KMS-11 (cell line): Measurements from ENCODE around the gene CSF2.

Experiments used
- H2AFZ ChIP-seq: fragments of 200-600 bp; sonication (generic); 2 replicates; pipeline ENCODE4 v1.6.1; 2016; ENCODE audit warnings: antibody characterized with exemption, mixed run types, low read depth
- H3K27ac ChIP-seq: fragments of 200-600 bp; sonication (generic); 2 replicates; pipeline ENCODE4 v1.6.1; 2016; ENCODE audit warnings: mild to moderate bottlenecking, mixed run types
- H3K27me3 ChIP-seq: fragments of 200-600 bp; sonication (generic); 2 replicates; pipeline ENCODE4 v1.6.1; 2017; ENCODE audit warnings: mild to moderate bottlenecking, low read depth, mixed run types, moderate library complexity; ENCODE audit not compliant: insufficient read depth
- H3K36me3 ChIP-seq: fragments of 200-600 bp; sonication (generic); 2 replicates; pipeline ENCODE4 v1.6.1; 2017; ENCODE audit warnings: mild to moderate bottlenecking, mixed run types; ENCODE audit not compliant: insufficient read depth
- H3K4me1 ChIP-seq: fragments of 200-600 bp; sonication (generic); 2 replicates; pipeline ENCODE4 v1.6.1; 2016; ENCODE audit warnings: mild to moderate bottlenecking, low read depth, mixed run types; ENCODE audit not compliant: poor library complexity, severe bottlenecking
- H3K4me2 ChIP-seq: fragments of 200-600 bp; sonication (generic); 2 replicates; pipeline ENCODE4 v1.7.0; 2016; ENCODE audit warnings: mild to moderate bottlenecking, mixed run types
- H3K4me3 ChIP-seq: fragments of 200-600 bp; sonication (generic); IDR thresholded peaks from 2 replicates; pipeline ENCODE4 v1.6.1; 2017; ENCODE audit warnings: low read depth, low read length, mixed read lengths; ENCODE audit not compliant: insufficient read depth
- H3K79me2 ChIP-seq: fragments of 200-600 bp; sonication (generic); 2 replicates; pipeline ENCODE4 v1.6.1; 2016; ENCODE audit warnings: low read depth, mixed run types; ENCODE audit not compliant: insufficient read depth
- H3K9ac ChIP-seq: fragments of 200-600 bp; sonication (generic); 2 replicates; pipeline ENCODE4 v1.6.1; 2016; ENCODE audit warnings: mild to moderate bottlenecking, mixed run types
- H4K20me1 ChIP-seq: fragments of 200-600 bp; sonication (generic); 2 replicates; pipeline ENCODE4 v1.6.1; 2016; ENCODE audit warnings: mild to moderate bottlenecking, mixed run types; ENCODE audit not compliant: insufficient read depth
- CTCF ChIP-seq: fragments of 200-600 bp; sonication (generic); conservative IDR thresholded peaks from 2 replicates; pipeline ENCODE4 v1.6.1; 2017; ENCODE audit warnings: low read depth, mild to moderate bottlenecking, antibody characterized with exemption, low read length, moderate library complexity, mixed read lengths

CSF2 gene

GRCh38 chr5:132098151-132098594 is 24.6 kb downstream of the CSF2 start:
- no peaks in the 10 kb centered on the region for H3K79me2 ChIP-seq
- no peak for TF ChIP-seq CTCF
- H3K4me1 ChIP-seq, result peaks cover 64% of the 10 kb centered on the region
- no peaks in the 10 kb centered on the region for H3K27me3 ChIP-seq
- no peak overlapping the region for H3K4me3 ChIP-seq
- H3K27ac ChIP-seq, result peak overlapping the region; percentile 6; the same call in 1 of the 2 replicates
- H3K4me2 ChIP-seq, result peak overlapping the region; percentile 79
- H3K36me3 ChIP-seq, result no peaks in the 10 kb centered on the region
- H3K9ac ChIP-seq, result no peak overlapping the region
- H2AFZ ChIP-seq, result peak overlapping the region; percentile 3; the same call in 1 of the 2 replicates
- no peaks in the 10 kb centered on the region for H4K20me1 ChIP-seq

GRCh38 chr5:132098621-132099020 is 25.0 kb downstream of the CSF2 start:
- H3K4me2 ChIP-seq, result peak overlapping the region; percentile 79
- H4K20me1 ChIP-seq, result no peaks in the 10 kb centered on the region
- no peak overlapping the region for H3K4me3 ChIP-seq
- H3K79me2 ChIP-seq, result no peaks in the 10 kb centered on the region
- H2AFZ ChIP-seq, result no peak overlapping the region
- TF ChIP-seq CTCF, result no peak
- peaks cover 68% of the 10 kb centered on the region for H3K4me1 ChIP-seq
- H3K9ac ChIP-seq, result no peak overlapping the region
- peak overlapping the region; percentile 6; the same call in 1 of the 2 replicates for H3K27ac ChIP-seq
- H3K27me3 ChIP-seq, result no peaks in the 10 kb centered on the region
- H3K36me3 ChIP-seq, result no peaks in the 10 kb centered on the region

- H3K27me3 ChIP-seq, result no peaks in the 10 kb centered on the region
- no peaks in the 10 kb centered on the region for H3K79me2 ChIP-seq
Observed at GRCh38 chr5:132099076-132099748, 25.6 kb downstream of the CSF2 start.

GRCh38 chr5:132099905-132100304 is 26.3 kb downstream of the CSF2 start:
- H3K4me3 ChIP-seq, result no peak overlapping the region
- H3K9ac ChIP-seq, result no peak overlapping the region
- no peaks in the 10 kb centered on the region for H3K36me3 ChIP-seq
- TF ChIP-seq CTCF, result no peak
- H3K27me3 ChIP-seq, result no peaks in the 10 kb centered on the region
- peak overlapping the region; percentile 79; the same call in 1 of the 2 replicates for H3K4me2 ChIP-seq
- H3K27ac ChIP-seq, result peak overlapping the region; percentile 99; the same call in 1 of the 2 replicates
- H2AFZ ChIP-seq, result no peak overlapping the region; the same call in 1 of the 2 replicates
- H3K4me1 ChIP-seq, result peaks cover 79% of the 10 kb centered on the region
- no peaks in the 10 kb centered on the region for H4K20me1 ChIP-seq
- H3K79me2 ChIP-seq, result no peaks in the 10 kb centered on the region

More at GRCh38 chr5:132099076-132099748, 25.6 kb downstream of the CSF2 start:
- H3K4me1 ChIP-seq, result peaks cover 72% of the 10 kb centered on the region
- no peaks in the 10 kb centered on the region for H3K36me3 ChIP-seq
- no peak overlapping the region; the same call in 1 of the 2 replicates for H3K27ac ChIP-seq
- H2AFZ ChIP-seq, result no peak overlapping the region
- no peaks in the 10 kb centered on the region for H4K20me1 ChIP-seq
- H3K4me3 ChIP-seq, result no peak overlapping the region
- H3K9ac ChIP-seq, result no peak overlapping the region
- no peak for TF ChIP-seq CTCF
- H3K4me2 ChIP-seq, result peak overlapping the region; percentile 79; the same call in 1 of the 2 replicates
